GM13976 (cell line): Measurements from ENCODE around the gene ADIPOR1.
"Not testable (repeated sequence)": the region's sequence is repeated elsewhere in the genome, so short reads cannot be mapped to it uniquely, and the experiment has no call there.

Source experiments
- DNase-seq: peaks from one replicate; pipeline ENCODE4 v3.0.0; 2012; ENCODE audit warnings: low spot score
- in situ Hi-C: fragments of 300-500 bp; cut with MboI; formaldehyde crosslinking; loops from one replicate; pipeline ENCODE4 v1.12.0; 2022; ENCODE audit warnings: low sequenced_read_pairs, mixed read lengths, inconsistent platforms; ENCODE audit not compliant: unreplicated experiment
- TF ChIP-seq, protein P1 (sequence below): IDR thresholded peaks from 2 replicates; pipeline ENCODE4 v1.5.1; 2012; ENCODE audit warnings: borderline replicate concordance, mild to moderate bottlenecking; ENCODE audit not compliant: insufficient read depth; ENCODE audit errors: extremely low read depth, missing control alignments, control extremely low read depth

The ADIPOR1 gene

DNA sequence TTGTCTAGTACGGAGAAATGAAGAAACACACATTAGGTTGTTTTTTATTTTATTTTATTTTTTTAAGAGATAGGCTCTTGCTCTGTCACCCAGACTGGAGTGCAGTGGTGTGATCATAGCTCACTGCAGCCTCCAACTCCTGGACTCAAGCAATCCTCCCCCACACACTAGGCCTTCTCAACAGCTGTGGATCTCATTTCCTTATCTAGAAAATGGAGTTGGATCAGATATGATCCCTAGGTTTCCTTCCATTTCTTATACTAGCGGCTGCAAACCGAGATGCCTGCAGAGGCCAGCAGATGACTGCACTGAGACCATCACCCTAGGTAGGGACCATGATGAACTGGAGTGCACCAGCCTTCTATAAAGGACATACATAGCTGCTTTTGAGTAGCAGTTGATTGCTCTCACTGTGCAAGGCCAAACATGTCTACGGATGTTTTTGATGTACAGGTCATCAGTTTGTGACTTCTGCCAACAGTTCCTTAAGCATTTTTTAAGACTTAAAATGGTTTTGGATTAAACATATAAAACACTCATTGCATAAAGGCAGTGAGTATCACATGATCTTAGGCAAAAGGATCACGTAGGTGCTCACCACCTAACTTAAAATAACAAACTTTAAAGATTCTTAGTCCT, 19.7 kb downstream of the ADIPOR1 start:
- no peak for DNase-seq
- TF ChIP-seq, protein P1, sequence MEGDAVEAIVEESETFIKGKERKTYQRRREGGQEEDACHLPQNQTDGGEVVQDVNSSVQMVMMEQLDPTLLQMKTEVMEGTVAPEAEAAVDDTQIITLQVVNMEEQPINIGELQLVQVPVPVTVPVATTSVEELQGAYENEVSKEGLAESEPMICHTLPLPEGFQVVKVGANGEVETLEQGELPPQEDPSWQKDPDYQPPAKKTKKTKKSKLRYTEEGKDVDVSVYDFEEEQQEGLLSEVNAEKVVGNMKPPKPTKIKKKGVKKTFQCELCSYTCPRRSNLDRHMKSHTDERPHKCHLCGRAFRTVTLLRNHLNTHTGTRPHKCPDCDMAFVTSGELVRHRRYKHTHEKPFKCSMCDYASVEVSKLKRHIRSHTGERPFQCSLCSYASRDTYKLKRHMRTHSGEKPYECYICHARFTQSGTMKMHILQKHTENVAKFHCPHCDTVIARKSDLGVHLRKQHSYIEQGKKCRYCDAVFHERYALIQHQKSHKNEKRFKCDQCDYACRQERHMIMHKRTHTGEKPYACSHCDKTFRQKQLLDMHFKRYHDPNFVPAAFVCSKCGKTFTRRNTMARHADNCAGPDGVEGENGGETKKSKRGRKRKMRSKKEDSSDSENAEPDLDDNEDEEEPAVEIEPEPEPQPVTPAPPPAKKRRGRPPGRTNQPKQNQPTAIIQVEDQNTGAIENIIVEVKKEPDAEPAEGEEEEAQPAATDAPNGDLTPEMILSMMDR = no peak
- in situ Hi-C loops = no loop called here

DNA sequence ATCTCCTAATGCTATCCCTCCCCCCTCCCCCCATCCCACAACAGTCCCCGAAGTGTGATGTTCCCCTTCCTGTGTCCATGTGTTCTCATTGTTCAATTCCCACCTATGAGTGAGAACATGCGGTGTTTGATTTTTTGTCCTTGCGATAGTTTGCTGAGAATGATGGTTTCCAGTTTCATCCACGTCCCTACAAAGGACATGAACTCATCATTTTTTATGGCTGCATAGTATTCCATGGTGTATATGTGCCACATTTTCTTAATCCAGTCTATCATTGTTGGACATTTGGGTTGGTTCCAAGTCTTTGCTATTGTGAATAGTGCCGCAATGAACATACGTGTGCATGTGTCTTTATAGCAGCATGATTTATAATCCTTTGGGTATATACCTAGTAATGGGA, 21.7 kb downstream of the ADIPOR1 start:
- DNase-seq, in situ Hi-C loops: not testable (repeated sequence)

DNA sequence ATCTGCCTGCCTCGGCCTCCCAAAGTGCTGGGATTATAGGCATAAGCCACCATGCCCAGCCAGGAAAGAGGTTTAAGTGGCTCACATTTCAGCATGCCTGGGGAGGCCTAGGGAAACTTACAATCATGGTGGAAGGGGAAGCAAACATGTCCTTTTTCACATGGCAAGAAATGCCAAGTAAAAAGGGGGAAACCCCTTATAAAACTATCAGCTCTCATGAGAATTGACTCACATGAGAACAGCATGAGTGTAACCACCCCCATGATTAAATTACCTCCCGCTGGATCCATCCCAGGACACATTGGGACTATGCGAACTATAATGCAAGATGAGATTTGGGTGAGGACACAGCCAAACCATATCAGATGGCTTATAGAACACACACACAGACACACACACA, 22.3 kb downstream of the ADIPOR1 start:
- in situ Hi-C loops = no loop called here
- DNase-seq = no peak
- TF ChIP-seq, protein P1 = no peak

DNA sequence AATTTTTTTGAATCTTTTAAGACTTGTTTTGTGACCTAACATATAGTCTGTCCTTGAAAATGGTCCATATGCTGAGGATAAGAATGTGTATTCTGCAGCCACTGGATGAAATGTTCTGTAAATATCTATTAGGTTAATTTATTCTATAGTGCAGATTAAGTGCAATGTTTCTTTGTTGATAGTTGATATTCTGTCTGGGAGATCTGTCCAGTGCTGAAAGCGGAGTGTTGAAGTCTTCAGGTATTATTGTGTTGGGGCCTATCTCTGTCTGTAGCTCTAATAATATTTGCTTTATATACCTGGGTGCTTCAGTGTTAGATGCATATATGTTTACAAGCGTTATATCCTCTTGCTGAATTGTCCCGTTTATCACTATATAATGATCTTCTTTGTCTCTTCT, 23.4 kb downstream of the ADIPOR1 start:
- in situ Hi-C loops = no loop called here
- DNase-seq = no peak
- TF ChIP-seq, protein P1 = no peak

DNA sequence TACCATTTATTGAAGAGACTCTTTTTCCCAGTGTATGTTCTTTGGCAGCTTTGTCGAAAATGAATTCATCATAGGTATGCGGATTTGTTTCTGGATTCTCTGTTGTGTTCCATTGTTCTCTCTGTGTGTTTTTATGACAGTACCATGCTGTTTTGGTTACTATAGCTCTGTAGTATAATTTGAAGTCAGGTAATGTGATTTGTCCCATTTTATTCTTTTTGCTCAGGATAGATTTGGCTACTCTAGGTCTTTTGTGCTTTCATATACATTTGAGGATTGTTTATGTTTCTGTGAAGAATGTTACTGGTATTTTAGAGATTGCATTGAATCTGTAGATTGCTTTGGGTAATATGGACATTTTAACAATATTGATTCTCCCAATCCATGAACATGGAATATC, 25.6 kb downstream of the ADIPOR1 start:
- TF ChIP-seq, protein P1 = no peak
- in situ Hi-C loops = no loop called here
- DNase-seq = no peak

DNA sequence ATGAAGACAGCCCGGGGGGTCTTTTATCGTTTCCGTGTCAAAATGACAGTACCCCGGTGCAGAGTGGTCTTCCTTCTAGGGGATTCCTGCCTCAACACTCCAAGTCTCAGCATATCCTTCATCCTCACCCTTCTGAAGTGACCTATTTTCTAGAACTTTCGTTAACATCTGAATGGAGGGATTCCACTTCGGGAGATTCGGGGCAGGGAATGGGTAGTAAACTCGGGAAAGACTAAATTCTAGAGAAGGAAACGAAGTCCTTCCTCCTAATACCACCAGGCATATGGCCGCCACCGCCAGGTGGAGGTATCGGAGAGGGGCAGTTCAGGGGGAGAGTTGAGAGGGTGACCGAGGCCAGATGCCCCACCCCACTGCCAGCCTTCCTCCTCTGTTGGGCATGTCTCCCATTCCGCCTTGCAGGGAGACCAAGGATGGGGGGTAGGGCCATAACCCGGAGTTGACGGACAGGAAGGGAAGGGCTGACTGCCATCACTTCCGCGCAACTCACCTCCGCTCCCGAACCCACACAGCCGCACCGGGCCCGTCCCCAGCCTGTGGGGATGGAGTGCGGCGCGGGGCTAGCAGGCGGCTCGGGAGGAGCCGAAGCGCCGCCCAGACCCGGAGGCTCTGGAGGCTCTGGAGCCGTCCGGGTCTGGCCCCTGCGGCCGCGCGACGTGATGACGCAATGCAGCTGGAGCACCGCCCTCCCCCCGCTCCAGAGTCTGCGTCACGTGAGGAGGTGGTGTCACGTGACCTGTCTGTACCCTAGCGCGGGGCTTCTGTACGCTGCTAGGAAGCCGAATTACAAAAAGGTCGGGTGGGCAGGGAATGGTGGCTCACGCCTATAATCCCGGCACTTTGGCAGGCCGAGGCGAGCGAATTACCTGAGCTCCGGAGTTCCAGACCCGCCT, 31.3 kb downstream of the ADIPOR1 start, which contains the start of gene KLHL12:
KLHL12 (minus strand) TSS at position 654 of the 911 bp plus-strand sequence. CDS start 2,072 bp downstream, outside the sequence.
- TF ChIP-seq, protein P1 = peak; percentile 56
- peak; percentile 98 for DNase-seq
- in situ Hi-C loops = no loop called here

DNA sequence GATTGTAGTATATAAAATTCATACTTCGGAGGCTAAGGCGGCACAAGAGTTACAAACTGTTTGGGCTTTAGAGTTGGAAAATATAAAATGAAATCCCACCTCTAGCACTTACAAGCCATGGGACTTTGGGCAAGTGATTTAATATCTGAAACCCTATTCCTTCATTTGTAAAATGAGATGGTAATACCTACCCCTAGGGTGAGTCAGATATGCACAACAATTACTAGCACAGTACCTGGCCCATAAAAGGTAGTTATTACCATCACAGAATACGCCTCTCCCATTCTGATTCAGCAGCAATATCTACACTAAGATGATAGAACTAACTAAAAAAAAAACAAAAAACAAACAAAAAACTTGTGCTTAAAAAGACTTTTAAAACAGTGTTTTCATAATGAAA, 34.6 kb downstream of the ADIPOR1 start:
- no peak for DNase-seq
- in situ Hi-C loops = no loop called here
- TF ChIP-seq, protein P1 = no peak
